Natural killer cell (primary cell): ENCODE results near the gene NFASC. TPM values are rescaled to one million over a fixed set of nuclear protein-coding genes. Genes with fewer than 3 reads are reported as not detected.

Source experiments
- ATAC-seq, 3 donors: fragments of 150-1000 bp in 2 of 3; fragments of 200-7000 bp in 1 of 3; cut with Tn5 transposase; 1 replicate in 1 of 3; 2 replicates in 2 of 3; pipeline ENCODE4 v1.10.0; 2021; ENCODE audit warnings: mild to moderate bottlenecking in 2 of 3, moderate library complexity in 2 of 3
- DNase-seq, 2 donors: peaks; one replicate each; pipeline versions ENCODE4 v3.0.0 to v3.0.0-alpha.2; 2013 to 2021; ENCODE audit warnings: mixed read lengths in 1 of 2
- H3K27ac ChIP-seq: one replicate; pipeline ENCODE4 v1.5.1; 2013; ENCODE audit warnings: mild to moderate bottlenecking, low read length
- H3K27me3 ChIP-seq: one replicate; pipeline ENCODE4 v1.6.1; 2013; ENCODE audit warnings: low read length; ENCODE audit not compliant: control insufficient read depth, insufficient read depth
- H3K36me3 ChIP-seq: one replicate; pipeline ENCODE4 v1.6.1; 2013; ENCODE audit warnings: low read length; ENCODE audit not compliant: control insufficient read depth, insufficient read depth
- H3K4me1 ChIP-seq: one replicate; pipeline ENCODE4 v1.6.1; 2013; ENCODE audit warnings: low read length; ENCODE audit not compliant: control insufficient read depth, insufficient read depth
- H3K4me3 ChIP-seq: one replicate; pipeline ENCODE4 v1.5.1; 2013; ENCODE audit warnings: low read length
- H3K9me3 ChIP-seq: one replicate; pipeline ENCODE4 v1.6.1; 2013; ENCODE audit warnings: low read length; ENCODE audit not compliant: control insufficient read depth, insufficient read depth
- H3K27ac Mint-ChIP-seq, 2 donors: one replicate each; pipeline ENCODE4 v1.8.0; 2022; ENCODE audit warnings: mild to moderate bottlenecking in 2 of 2, mixed read lengths in 2 of 2, moderate library complexity in 1 of 2
- H3K27me3 Mint-ChIP-seq, 2 donors: one replicate each; pipeline ENCODE4 v1.8.0; 2022; ENCODE audit warnings: low read depth in 2 of 2, mixed read lengths in 2 of 2
- H3K36me3 Mint-ChIP-seq: one replicate; pipeline ENCODE4 v1.8.0; 2022; ENCODE audit warnings: mixed read lengths
- H3K4me1 Mint-ChIP-seq, 2 donors: one replicate each; pipeline ENCODE4 v1.8.0; 2022; ENCODE audit warnings: mixed read lengths in 2 of 2
- H3K4me3 Mint-ChIP-seq: one replicate; pipeline ENCODE4 v1.8.0; 2022; ENCODE audit warnings: mild to moderate bottlenecking, moderate library complexity, mixed read lengths
- H3K9me3 Mint-ChIP-seq, 2 donors: one replicate each; pipeline ENCODE4 v1.8.0; 2022; ENCODE audit warnings: mixed read lengths in 2 of 2
- WGBS: methylation state at CpG from one replicate; pipeline ENCODE4 v1.1.7; 2013; ENCODE audit warnings: missing lambda C conversion rate; ENCODE audit not compliant: insufficient coverage; 5-methylcytosine and 5-hydroxymethylcytosine counted together
- intact Hi-C: fragments of 100-400 bp; cut with micrococcal nuclease; formaldehyde crosslinking; loops from one replicate; pipeline ENCODE4 v1.14.2; 2022
- total RNA-seq, 4 donors: library from RNA; stranded (reverse); fragments of 120-200 nt in 1 of 4; gene quantifications; one replicate each; pipeline versions ENCODE4 v1.2.3 to v1.2.4, GENCODE V29; 2013 to 2022
- TF ChIP-seq, protein P1 (sequence below): fragments of 200-600 bp; IDR thresholded peaks from one replicate; pipeline ENCODE4 v1.8.0; 2022; ENCODE audit warnings: antibody characterized with exemption

NFASC gene
- total RNA-seq, 3 donors from 2014 or later (not counting 1 experiment from before 2014, with no cell fraction given), result 0.09 to 0.27 TPM; not detected in 1

- Histone ChIP-seq H3K27me3 (no peaks in the 10 kb centered on the region), H3K4me1 (no peaks in the 10 kb centered on the region), H3K36me3 (no peaks in the 10 kb centered on the region), H3K27ac (no peak overlapping the region), H3K9me3 (no peaks in the 10 kb centered on the region), H3K4me3 (no peak overlapping the region)
- H3K4me1 Mint-ChIP-seq, result no peaks in the 10 kb centered on the region
- no peak overlapping the region for H3K4me3 Mint-ChIP-seq
- no peak overlapping the region for H3K27ac Mint-ChIP-seq
- TF ChIP-seq, protein P1, sequence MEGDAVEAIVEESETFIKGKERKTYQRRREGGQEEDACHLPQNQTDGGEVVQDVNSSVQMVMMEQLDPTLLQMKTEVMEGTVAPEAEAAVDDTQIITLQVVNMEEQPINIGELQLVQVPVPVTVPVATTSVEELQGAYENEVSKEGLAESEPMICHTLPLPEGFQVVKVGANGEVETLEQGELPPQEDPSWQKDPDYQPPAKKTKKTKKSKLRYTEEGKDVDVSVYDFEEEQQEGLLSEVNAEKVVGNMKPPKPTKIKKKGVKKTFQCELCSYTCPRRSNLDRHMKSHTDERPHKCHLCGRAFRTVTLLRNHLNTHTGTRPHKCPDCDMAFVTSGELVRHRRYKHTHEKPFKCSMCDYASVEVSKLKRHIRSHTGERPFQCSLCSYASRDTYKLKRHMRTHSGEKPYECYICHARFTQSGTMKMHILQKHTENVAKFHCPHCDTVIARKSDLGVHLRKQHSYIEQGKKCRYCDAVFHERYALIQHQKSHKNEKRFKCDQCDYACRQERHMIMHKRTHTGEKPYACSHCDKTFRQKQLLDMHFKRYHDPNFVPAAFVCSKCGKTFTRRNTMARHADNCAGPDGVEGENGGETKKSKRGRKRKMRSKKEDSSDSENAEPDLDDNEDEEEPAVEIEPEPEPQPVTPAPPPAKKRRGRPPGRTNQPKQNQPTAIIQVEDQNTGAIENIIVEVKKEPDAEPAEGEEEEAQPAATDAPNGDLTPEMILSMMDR, result no peak
- intact Hi-C loops, result no loop called here
- DNase-seq (no peak), ATAC-seq (no peak)
- H3K36me3 Mint-ChIP-seq, result no peaks in the 10 kb centered on the region
- H3K27me3 Mint-ChIP-seq, result peaks cover 0 to 3% of the 10 kb centered on the region in 2 donors
- no peaks in the 10 kb centered on the region for H3K9me3 Mint-ChIP-seq
- WGBS, result 72% methylated on average over 7 of the region's 13 CpGs
Observed at GRCh38 chr1:204950353-204951001, 79.8 kb downstream of the NFASC start.

DNA sequence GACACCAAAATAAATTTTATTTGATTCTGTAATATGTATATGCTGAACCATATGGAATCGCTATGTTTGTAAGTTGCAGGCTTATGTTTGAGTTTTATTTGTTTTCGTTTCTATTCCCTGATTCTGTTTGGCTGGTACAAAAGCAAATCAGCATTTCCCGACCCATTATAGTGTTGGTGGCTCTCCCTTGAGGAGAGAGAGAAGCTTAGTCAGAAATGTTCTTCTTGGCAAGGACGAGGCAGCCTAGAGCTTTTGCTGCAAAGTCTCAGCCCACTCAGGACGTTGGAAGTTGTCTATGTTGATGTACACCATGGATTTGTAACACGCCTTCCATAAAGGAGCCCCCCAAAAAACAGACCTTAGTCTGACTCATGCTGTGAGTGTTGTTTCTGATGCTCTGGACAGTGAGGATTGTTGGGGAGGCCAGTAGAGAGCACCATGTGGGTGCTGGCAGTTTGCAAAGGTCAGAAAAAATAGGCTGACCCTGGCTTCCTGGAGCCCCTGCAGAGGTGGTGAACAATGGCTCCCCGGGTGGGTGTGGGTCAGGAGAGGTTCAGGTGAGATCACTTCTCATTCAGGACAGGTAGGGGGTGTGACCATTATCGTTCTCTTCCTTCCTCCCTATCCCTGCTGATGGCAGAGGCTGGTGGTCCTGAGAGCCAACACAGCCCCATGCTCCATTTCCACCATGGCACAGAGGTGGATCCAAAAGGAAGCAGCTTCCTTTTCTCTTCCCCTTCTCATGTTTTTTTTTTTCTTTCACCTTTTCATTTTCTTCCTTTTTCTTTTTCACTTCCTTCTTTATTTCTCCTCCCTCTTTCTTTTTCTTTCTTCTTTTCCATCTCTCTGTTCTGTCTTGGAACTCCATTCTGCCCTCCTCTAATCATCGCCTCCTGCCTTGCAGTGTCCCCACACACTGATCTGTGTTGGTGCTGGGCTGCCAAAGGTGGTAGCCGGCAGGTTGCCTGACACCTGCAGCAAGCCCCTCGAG is 88.0 kb downstream of the NFASC start:
- no peaks in the 10 kb centered on the region for H3K36me3 Mint-ChIP-seq
- Histone ChIP-seq H3K4me1 (no peaks in the 10 kb centered on the region), H3K36me3 (no peaks in the 10 kb centered on the region), H3K9me3 (no peaks in the 10 kb centered on the region), H3K27me3 (no peaks in the 10 kb centered on the region), H3K4me3 (no peak overlapping the region), H3K27ac (no peak overlapping the region)
- WGBS, result 77% methylated on average over 11 of the region's 11 CpGs
- no peak overlapping the region for H3K27ac Mint-ChIP-seq
- no peaks in the 10 kb centered on the region for H3K4me1 Mint-ChIP-seq
- DNase-seq (no peak), ATAC-seq (no peak)
- H3K9me3 Mint-ChIP-seq, result no peaks in the 10 kb centered on the region
- TF ChIP-seq, protein P1, result no peak
- H3K27me3 Mint-ChIP-seq, result peaks cover 19 to 34% of the 10 kb centered on the region in 2 donors
- H3K4me3 Mint-ChIP-seq, result no peak overlapping the region
- intact Hi-C loops, result no loop called here

DNA sequence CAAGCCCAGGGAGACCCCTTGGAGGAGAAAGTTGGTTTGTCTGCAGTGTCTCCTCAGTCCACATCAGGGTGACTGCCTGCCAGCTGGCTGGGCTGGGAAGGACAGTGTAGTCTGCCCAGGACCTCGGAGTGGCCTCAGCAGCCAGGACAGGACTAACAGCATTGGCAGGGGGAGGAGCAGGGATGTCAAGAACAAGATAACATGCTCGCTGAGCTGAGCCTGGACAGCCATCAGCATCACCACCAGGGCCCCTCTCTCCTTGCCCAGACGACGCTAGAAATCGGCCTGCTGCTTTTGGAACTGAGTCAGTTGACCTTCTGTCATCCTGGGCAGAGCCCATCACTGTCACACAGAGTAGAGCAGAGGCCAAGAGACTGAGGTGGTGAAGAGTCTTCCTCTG is 88.7 kb downstream of the NFASC start:
- peaks cover 22 to 34% of the 10 kb centered on the region in 2 donors for H3K27me3 Mint-ChIP-seq

More for the DNA sequence above, 88.7 kb downstream of the NFASC start:
- H3K27ac Mint-ChIP-seq, result no peak overlapping the region
- no peak for DNase-seq
- H3K4me3 Mint-ChIP-seq, result no peak overlapping the region
- no peaks in the 10 kb centered on the region for H3K27me3 ChIP-seq
- TF ChIP-seq, protein P1, result no peak
- no peaks in the 10 kb centered on the region for H3K36me3 ChIP-seq
- 79% methylated on average over 5 of the region's 5 CpGs for WGBS
- H3K4me1 Mint-ChIP-seq, result no peaks in the 10 kb centered on the region
- intact Hi-C loops, result no loop called here
- no peaks in the 10 kb centered on the region for H3K36me3 Mint-ChIP-seq
- no peaks in the 10 kb centered on the region for H3K4me1 ChIP-seq
- no peak overlapping the region for H3K4me3 ChIP-seq
- H3K9me3 ChIP-seq, result no peaks in the 10 kb centered on the region
- no peak for ATAC-seq
- H3K27ac ChIP-seq, result no peak overlapping the region
- H3K9me3 Mint-ChIP-seq, result no peaks in the 10 kb centered on the region
